ENCODE data around the gene HOTAIR.
A peak's percentile ranks its signal among the peaks of the same experiment; 100 is the strongest.

HOTAIR gene

DNA sequence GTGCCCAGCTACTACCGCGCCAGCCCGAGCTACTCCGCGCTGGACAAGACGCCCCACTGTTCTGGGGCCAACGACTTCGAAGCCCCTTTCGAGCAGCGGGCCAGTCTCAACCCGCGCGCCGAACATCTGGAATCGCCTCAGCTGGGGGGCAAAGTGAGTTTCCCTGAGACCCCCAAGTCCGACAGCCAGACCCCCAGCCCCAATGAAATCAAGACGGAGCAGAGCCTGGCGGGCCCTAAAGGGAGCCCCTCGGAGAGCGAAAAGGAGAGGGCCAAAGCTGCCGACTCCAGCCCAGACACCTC, 10.9 kb upstream of the HOTAIR start:
- DNase-seq, result no peak

GRCh38 chr12:53984901-53985691, 10.3 kb upstream of the HOTAIR start, which contains the start of gene HOXC10:
Gene HOXC10, plus strand, starts transcription at chr12:53985146. Its CDS starts 114 bp downstream, at chr12:53985260.
- DNase-seq, result peak; percentile 83

GRCh38 chr12:53983950-53984572, 9.3 kb upstream of the HOTAIR start:
- DNase-seq, result no peak

GRCh38 chr12:53983568-53983949, 8.8 kb upstream of the HOTAIR start:
- no peak for DNase-seq

DNA sequence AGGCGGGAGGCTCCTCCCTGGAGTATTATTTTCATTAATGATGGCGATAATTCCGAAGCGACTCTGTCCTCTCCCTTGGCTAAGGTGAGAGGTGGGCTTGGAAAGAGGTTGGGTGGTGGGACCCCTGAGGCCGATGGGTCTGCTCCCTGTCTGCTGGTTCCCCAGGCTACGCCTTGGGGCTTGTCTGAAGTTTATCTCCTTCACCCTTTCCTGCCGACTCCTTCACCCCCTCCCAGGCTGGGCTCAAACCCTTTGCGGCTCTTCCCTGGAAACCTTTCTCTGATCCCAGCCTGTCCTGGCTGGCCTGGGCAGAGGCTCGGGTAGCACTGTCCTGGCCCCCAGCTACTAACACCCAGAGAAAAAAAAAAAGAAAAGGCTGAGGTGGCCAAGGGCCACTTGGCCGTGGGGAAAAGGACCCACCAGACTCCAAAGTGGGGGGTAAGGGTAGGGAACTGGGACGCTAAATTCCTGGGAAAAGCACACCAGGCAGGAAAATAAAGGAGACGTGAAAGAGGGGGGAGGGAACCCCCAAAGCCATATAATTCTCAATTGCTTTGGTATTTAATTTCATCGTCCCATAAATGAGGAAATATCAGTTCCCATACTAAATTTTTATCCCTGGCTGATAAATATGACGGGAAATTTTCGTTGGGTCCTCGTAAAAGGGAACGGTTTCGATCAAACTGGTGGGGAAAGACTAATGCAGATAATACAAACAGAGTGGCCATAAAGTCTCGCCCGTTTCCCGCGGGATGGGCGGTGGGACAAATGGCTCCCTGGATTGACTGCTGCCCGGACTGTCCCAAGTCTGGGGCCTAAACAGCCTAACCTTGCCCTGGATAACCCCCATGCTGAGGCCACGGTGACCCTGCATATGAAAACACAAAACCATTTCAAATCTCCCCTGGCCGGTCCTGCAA, 8.2 kb upstream of the HOTAIR start:
- DNase-seq, result no peak

DNA sequence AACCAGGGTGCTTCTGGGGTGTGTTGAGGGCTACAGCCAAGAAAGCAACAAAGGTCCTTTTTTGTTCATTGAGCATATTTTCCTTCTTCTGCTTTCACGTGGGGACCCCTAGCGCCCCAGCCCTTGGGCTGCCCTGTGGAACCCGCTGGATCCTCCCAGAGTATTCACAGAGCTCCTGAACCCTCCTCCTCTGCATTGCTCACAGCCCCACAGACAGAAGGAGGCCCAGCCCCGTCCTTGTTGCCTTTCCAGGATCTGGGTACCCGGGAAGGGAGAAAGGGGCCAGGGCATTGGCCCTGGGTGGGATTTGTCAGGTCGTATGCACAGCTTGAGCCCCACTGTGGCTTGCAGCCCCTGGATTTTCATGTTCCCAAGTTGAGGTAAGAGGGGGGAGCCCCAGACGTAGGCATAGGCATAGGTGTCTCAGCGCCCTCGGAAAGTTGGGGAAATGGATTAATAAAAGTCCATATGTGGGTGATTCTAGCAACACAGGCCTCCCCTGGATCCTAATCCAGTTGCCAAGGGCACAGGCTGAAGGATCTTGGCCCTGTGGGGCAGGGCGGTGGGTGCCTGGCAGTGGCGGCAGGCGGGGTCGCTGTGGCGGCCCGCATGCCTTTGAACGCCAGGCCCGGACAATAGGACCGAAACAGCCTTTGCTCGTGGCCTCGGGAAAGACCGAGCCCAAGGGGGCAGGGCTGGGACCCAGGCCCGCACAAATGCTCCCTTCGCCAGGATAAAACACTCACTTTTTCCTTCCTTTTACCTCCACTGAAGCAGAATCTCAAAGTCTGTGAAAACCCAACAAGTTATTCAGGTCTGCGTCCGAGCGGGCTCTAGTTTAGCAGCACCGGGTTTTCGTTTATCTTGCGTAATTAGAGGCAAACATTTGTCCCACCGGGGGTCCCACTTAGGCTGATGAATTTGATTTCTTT, 7.1 kb upstream of the HOTAIR start:
- no peak for DNase-seq

GRCh38 chr12:53980802-53981496, 6.2 kb upstream of the HOTAIR start:
- no peak for DNase-seq

- DNase-seq, result no peak
These were observed 5.5 kb upstream of the HOTAIR start for GRCh38 chr12:53980104-53980801.

DNA sequence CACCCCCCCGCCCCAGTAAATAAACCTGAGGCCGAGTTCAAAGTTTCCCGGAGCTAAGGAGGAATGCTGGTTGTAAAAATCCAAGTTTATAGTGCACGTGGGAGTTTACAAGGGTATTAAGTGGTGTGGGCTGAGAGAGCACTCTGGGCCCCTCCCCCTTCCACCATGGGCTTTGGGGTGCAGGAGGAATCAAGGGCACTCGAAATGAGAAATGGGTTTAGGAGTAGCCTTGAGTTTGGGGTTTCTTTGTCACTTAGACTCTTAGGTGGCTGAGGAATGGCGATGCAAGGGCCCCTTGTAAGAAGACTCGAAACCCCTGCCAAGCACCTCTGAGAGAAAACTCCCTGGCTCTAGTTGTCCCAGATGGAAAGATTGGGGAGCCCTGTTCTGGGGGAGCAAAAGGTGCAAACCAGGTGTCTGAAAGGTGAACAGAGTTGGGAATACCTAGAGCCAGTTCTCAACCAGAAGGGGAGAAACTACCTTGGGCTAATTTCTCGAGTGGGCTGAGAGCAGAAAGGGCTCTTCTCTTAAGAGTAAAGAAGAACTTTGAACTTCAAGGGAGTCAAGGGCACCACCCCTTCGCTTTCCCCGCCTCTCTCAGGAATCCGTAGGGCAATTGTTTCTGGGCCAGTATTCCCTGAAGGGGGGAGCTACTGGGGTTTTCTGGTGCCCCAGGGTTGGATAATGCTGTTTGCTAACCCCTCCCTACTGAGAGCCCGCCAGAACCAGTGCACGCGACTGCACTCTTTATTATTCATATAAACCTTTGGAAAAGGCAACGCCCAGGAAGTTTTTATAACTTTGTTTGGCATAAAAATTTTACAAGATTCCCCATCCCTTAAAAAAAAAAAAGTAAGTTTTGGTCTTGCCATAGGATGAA, 4.0 kb upstream of the HOTAIR start:
- DNase-seq, result no peak

GRCh38 chr12:53977596-53978445, 3.1 kb upstream of the HOTAIR start:
- DNase-seq, result no peak

GRCh38 chr12:53976823-53977595, 2.3 kb upstream of the HOTAIR start:
- DNase-seq, result no peak

- DNase-seq, result no peak
These were observed 1.5 kb upstream of the HOTAIR start for GRCh38 chr12:53976172-53976822.

- DNase-seq, result no peak
These were observed 862 bp upstream of the HOTAIR start for GRCh38 chr12:53975479-53976152.

GRCh38 chr12:53975064-53975471, 314 bp upstream of the HOTAIR start:
- no peak for DNase-seq

DNA sequence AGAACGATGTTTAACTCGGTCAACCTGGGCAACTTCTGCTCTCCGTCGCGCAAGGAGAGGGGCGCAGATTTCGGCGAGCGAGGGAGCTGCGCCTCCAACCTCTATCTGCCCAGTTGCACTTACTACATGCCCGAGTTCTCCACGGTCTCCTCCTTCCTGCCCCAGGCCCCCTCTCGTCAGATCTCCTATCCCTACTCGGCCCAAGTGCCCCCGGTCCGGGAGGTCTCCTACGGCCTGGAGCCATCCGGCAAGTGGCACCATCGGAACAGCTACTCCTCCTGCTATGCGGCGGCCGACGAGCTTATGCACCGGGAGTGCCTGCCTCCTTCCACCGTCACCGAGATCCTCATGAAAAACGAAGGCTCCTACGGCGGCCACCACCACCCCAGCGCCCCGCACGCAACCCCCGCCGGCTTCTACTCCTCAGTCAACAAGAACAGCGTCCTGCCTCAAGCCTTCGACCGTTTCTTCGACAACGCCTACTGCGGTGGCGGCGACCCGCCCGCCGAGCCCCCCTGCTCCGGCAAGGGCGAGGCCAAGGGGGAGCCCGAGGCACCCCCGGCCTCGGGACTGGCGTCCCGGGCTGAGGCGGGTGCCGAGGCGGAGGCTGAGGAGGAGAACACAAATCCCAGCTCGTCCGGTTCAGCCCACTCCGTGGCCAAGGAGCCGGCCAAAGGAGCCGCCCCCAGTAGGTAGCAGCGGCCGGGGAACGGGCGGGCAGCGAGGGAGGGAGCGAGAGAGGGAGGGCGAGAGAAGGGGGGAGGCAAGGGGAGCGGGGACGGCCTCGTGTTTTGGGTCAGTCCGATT, 1.3 kb downstream of the HOTAIR start:
- DNase-seq, result no peak

GRCh38 chr12:53972722-53973235, 2.0 kb downstream of the HOTAIR start, which contains the start of gene HOXC11:
Gene HOXC11, plus strand, starts transcription at chr12:53973126. Its CDS starts 116 bp downstream, at chr12:53973242.
- no peak for DNase-seq
